ENCODE results near the gene SPPL2B. TPM values are rescaled to one million over a fixed set of nuclear protein-coding genes. Genes with fewer than 3 reads are reported as not detected.

SPPL2B gene
- total and polyA plus RNA-seq, 9 of the 15 experiments (the other 6 are each of a cell fraction or from before 2014, with no cell fraction given), result 0.20 to 81.2 (median 15.1) TPM

DNA sequence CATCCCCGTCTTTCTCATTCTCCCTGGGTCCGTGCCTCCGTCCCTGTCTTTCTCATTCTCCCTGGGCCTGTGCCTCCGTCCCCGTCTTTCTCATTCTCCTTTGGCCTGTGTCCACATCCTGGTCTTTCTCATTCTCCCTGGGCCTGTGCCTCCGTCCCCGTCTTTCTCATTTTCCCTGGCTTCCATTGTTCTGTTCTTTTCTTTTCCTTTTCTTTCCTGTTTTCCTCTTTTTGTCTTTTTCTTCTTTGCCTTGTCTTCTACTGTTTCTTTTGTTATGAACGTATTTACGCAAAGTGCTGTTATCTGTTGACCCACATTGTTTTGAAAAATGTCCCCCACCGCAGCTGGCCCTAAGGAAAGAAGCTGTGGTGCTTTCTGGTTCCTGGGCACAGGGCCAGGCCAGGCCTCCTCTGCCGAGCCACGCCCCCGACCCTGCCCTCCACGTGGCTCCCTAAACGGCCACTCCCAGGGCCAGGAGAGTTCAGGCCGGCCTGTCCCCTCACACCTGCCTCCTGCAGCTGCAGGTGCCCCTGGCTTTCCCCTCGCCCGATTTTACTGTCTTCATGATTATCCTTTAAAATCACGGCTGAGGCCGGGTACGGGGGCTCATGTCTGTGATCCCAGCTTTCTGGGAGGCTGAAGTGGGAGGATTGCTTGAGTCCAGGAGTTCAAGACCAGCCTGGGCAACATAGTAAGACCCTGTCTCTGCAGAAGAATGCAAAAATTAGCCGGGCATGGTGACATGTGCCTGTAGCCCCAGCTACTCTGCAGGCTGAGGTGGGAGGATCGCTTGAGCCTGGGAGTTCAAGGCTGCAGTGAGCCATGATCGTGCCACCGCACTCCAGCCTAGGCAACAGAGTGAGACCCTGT, 17.5 kb downstream of the SPPL2B start (continued):
- TF ChIP-seq ZNF77 (CRISPR knock-in tag; IDR thresholded peaks at IDR 0.05), result no peak
- TF ChIP-seq, protein P1, sequence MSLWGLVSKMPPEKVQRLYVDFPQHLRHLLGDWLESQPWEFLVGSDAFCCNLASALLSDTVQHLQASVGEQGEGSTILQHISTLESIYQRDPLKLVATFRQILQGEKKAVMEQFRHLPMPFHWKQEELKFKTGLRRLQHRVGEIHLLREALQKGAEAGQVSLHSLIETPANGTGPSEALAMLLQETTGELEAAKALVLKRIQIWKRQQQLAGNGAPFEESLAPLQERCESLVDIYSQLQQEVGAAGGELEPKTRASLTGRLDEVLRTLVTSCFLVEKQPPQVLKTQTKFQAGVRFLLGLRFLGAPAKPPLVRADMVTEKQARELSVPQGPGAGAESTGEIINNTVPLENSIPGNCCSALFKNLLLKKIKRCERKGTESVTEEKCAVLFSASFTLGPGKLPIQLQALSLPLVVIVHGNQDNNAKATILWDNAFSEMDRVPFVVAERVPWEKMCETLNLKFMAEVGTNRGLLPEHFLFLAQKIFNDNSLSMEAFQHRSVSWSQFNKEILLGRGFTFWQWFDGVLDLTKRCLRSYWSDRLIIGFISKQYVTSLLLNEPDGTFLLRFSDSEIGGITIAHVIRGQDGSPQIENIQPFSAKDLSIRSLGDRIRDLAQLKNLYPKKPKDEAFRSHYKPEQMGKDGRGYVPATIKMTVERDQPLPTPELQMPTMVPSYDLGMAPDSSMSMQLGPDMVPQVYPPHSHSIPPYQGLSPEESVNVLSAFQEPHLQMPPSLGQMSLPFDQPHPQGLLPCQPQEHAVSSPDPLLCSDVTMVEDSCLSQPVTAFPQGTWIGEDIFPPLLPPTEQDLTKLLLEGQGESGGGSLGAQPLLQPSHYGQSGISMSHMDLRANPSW (CRISPR knock-in tag; IDR thresholded peaks at IDR 0.05), result no peak
- no peak for TF ChIP-seq CBX8 (IDR thresholded peaks at IDR 0.05; ENCODE audit: borderline replicate concordance, extremely low read depth, low read depth, low read length, poor library complexity, severe bottlenecking)
- TF ChIP-seq EZH2 (IDR thresholded peaks at IDR 0.05; ENCODE audit: borderline replicate concordance, low read depth, low read length), result no peak
- no peak for TF ChIP-seq CBX2 (IDR thresholded peaks at IDR 0.05; ENCODE audit: insufficient read depth, low read length, poor library complexity, severe bottlenecking)
- TF ChIP-seq HIVEP1 (CRISPR knock-in tag; IDR thresholded peaks at IDR 0.05), result no peak
- no peak for TF ChIP-seq ZBTB8A (IDR thresholded peaks at IDR 0.05; ENCODE audit: partially characterized antibody)
- TF ChIP-seq, protein P2, sequence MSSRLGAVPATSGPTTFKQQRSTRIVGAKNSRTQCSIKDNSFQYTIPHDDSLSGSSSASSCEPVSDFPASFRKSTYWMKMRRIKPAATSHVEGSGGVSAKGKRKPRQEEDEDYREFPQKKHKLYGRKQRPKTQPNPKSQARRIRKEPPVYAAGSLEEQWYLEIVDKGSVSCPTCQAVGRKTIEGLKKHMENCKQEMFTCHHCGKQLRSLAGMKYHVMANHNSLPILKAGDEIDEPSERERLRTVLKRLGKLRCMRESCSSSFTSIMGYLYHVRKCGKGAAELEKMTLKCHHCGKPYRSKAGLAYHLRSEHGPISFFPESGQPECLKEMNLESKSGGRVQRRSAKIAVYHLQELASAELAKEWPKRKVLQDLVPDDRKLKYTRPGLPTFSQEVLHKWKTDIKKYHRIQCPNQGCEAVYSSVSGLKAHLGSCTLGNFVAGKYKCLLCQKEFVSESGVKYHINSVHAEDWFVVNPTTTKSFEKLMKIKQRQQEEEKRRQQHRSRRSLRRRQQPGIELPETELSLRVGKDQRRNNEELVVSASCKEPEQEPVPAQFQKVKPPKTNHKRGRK (tag; IDR thresholded peaks at IDR 0.05), result peak; percentile 66; the same call in 1 of the 2 replicates
- TF ChIP-seq NR2C2 (CRISPR knock-in tag; IDR thresholded peaks at IDR 0.05), result no peak
- TF ChIP-seq NR2C2 (tag; IDR thresholded peaks at IDR 0.05), result 0 out of 2 replicates have a peak, but pooled peaks have one; percentile 20
- TF ChIP-seq ESRRB (CRISPR knock-in tag; IDR thresholded peaks at IDR 0.05; ENCODE audit: borderline replicate concordance), result no peak
- TF ChIP-seq, protein P3, sequence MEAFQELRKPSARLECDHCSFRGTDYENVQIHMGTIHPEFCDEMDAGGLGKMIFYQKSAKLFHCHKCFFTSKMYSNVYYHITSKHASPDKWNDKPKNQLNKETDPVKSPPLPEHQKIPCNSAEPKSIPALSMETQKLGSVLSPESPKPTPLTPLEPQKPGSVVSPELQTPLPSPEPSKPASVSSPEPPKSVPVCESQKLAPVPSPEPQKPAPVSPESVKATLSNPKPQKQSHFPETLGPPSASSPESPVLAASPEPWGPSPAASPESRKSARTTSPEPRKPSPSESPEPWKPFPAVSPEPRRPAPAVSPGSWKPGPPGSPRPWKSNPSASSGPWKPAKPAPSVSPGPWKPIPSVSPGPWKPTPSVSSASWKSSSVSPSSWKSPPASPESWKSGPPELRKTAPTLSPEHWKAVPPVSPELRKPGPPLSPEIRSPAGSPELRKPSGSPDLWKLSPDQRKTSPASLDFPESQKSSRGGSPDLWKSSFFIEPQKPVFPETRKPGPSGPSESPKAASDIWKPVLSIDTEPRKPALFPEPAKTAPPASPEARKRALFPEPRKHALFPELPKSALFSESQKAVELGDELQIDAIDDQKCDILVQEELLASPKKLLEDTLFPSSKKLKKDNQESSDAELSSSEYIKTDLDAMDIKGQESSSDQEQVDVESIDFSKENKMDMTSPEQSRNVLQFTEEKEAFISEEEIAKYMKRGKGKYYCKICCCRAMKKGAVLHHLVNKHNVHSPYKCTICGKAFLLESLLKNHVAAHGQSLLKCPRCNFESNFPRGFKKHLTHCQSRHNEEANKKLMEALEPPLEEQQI (IDR thresholded peaks at IDR 0.05), result peak; percentile 75
- TF ChIP-seq, protein P4, sequence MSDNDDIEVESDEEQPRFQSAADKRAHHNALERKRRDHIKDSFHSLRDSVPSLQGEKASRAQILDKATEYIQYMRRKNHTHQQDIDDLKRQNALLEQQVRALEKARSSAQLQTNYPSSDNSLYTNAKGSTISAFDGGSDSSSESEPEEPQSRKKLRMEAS (CRISPR knock-in tag; IDR thresholded peaks at IDR 0.05), result peak; percentile 96
- no peak for TF ChIP-seq SPI1 (IDR thresholded peaks at IDR 0.05; ENCODE audit: borderline replicate concordance, low read depth, low read length)
- no peak for TF ChIP-seq NRF1 (conservative IDR thresholded peaks at IDR 0.05 in 1 of 2, IDR thresholded peaks at IDR 0.05 in 1 of 2)
- TF ChIP-seq SUPT5H (IDR thresholded peaks at IDR 0.05), result no peak
- TF ChIP-seq SMARCC2 (IDR thresholded peaks at IDR 0.05; ENCODE audit: low read depth), result peak; percentile 70; the same call in 1 of the 2 replicates
- TF ChIP-seq RAD51 (IDR thresholded peaks at IDR 0.05; ENCODE audit: borderline replicate concordance, low read depth), result peak; percentile 74; the same call in 1 of the 2 replicates
- TF ChIP-seq MTA1 (IDR thresholded peaks at IDR 0.05; ENCODE audit: borderline replicate concordance), result peak; percentile 70
- no peak for TF ChIP-seq BRCA1 (IDR thresholded peaks at IDR 0.05)
- no peak for TF ChIP-seq BRCA1 (CRISPR knock-in tag; IDR thresholded peaks at IDR 0.05)

Data from K562 (cell line).